Mesendoderm (in vitro differentiated cells): ENCODE results near the gene LRP10.
"Not testable (repeated sequence)": the region's sequence is repeated elsewhere in the genome, so short reads cannot be mapped to it uniquely, and the experiment has no call there.

ENCODE experiments used
- DNase-seq: peaks from one replicate; pipeline ENCODE4 v3.0.0; 2013
- H2AK5ac ChIP-seq: 2 replicates; pipeline ENCODE4 v1.6.1; 2013; ENCODE audit warnings: low read length, inconsistent platforms
- H2BK120ac ChIP-seq: 2 replicates; pipeline ENCODE4 v1.6.1; 2013; ENCODE audit warnings: low read depth, mild to moderate bottlenecking, low read length, moderate library complexity, mixed read lengths
- H2BK15ac ChIP-seq: replicated peaks from 2 replicates; pipeline ENCODE4 v1.6.1; 2013; ENCODE audit warnings: low read depth, mild to moderate bottlenecking, moderate library complexity
- H2BK5ac ChIP-seq: 2 replicates; pipeline ENCODE4 v1.6.1; 2013; ENCODE audit warnings: low read length, inconsistent platforms
- H3K18ac ChIP-seq: 2 replicates; pipeline ENCODE4 v1.6.1; 2013; ENCODE audit warnings: mild to moderate bottlenecking, low read length, mixed read lengths
- H3K23ac ChIP-seq: one replicate; pipeline ENCODE4 v1.6.1; 2013; ENCODE audit warnings: low read length
- H3K27ac ChIP-seq: 2 replicates; pipeline ENCODE4 v1.5.1; 2013; ENCODE audit warnings: low read depth, mild to moderate bottlenecking, inconsistent platforms, low read length, moderate library complexity
- H3K27me3 ChIP-seq: 2 replicates; pipeline ENCODE4 v1.6.1; 2013; ENCODE audit warnings: low read length, control low read depth, mild to moderate bottlenecking, inconsistent platforms; ENCODE audit not compliant: insufficient read depth, poor library complexity
- H3K36me3 ChIP-seq: 2 replicates; pipeline ENCODE4 v1.6.1; 2013; ENCODE audit warnings: low read length, inconsistent platforms; ENCODE audit not compliant: control insufficient read depth, insufficient read depth
- H3K4ac ChIP-seq: one replicate; pipeline ENCODE4 v1.6.1; 2013; ENCODE audit warnings: low read depth, mild to moderate bottlenecking, low read length, moderate library complexity
- H3K4me1 ChIP-seq: 2 replicates; pipeline ENCODE4 v1.6.1; 2013; ENCODE audit warnings: low read depth, low read length, inconsistent platforms; ENCODE audit not compliant: control insufficient read depth
- H3K4me2 ChIP-seq: 2 replicates; pipeline ENCODE4 v1.6.1; 2013; ENCODE audit warnings: low read length
- H3K4me3 ChIP-seq: 2 replicates; pipeline ENCODE4 v1.5.1; 2013; ENCODE audit warnings: mild to moderate bottlenecking, low read length
- H3K56ac ChIP-seq: one replicate; pipeline ENCODE4 v1.6.1; 2013; ENCODE audit warnings: low read length
- H3K79me1 ChIP-seq: 2 replicates; pipeline ENCODE4 v1.6.1; 2013; ENCODE audit warnings: low read length, inconsistent platforms
- H3K79me2 ChIP-seq: 2 replicates; pipeline ENCODE4 v1.6.1; 2013; ENCODE audit warnings: mild to moderate bottlenecking, low read length; ENCODE audit not compliant: control insufficient read depth, insufficient read depth
- H3K9ac ChIP-seq: 2 replicates; pipeline ENCODE4 v1.6.1; 2013; ENCODE audit warnings: low read length, inconsistent platforms
- H4K5ac ChIP-seq: one replicate; pipeline ENCODE4 v1.6.1; 2013; ENCODE audit warnings: low read length
- H4K8ac ChIP-seq: one replicate; pipeline ENCODE4 v1.6.1; 2013; ENCODE audit warnings: low read depth, mild to moderate bottlenecking, control low read depth, low read length, moderate library complexity
- WGBS: extraction: QIAGEN DNeasy Blood & Tissue Kit; methylation state at CpG from one replicate; pipeline ENCODE4 v1.1.7; 2013; ENCODE audit warnings: low lambda C conversion rate, missing lambda C conversion rate; ENCODE audit not compliant: insufficient coverage; ENCODE audit errors: extremely low coverage; 5-methylcytosine and 5-hydroxymethylcytosine counted together

The LRP10 gene

DNA sequence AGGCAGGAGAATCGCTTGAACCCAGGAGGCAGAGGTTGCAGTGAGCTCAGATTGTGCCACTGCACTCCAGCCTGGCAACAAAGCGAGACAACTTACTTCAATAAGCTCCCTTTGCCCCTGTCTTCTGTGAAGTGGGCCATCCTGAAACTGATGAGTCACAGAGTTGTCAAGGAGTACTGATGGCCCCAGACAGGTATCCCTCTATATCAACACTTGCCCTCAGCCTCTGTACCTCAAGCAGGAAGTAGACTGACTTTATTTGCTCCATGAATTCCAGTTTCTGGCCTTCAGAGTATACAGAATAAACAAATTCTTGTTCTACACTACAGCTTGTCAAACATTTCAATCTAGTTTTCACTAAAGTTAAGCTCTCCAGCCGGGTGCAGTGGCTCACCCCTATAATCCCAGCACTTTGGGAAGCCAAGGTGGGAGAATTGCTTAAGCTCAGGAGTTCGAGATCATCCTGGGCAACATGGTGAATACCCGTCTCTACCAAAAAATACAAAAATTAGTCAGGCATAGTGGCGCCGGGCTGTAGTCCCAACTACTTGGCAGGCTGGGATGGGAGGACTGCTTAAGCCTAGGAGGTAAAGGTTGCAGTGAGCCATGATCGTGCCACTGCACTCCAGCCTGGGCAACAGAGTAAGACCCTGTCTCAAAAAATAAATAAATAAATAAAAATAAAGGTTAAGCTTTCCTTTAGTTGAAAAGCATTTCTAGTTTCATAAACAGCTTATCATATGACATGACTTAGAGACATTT, 16.4 kb upstream of the LRP10 start:
- H3K27ac ChIP-seq = no peak overlapping the region
- H3K79me2 ChIP-seq = no peaks in the 10 kb centered on the region
- no peaks in the 10 kb centered on the region for H3K4me1 ChIP-seq
- WGBS = no CpG with 5 or more reads among the region's 8 CpGs
- no peak overlapping the region for H2BK15ac ChIP-seq
- H3K79me1 ChIP-seq = no peaks in the 10 kb centered on the region
- H3K4me3 ChIP-seq = no peak overlapping the region
- H2BK5ac ChIP-seq = no peak overlapping the region
- H3K9ac ChIP-seq = no peak overlapping the region
- H3K4me2 ChIP-seq = no peak overlapping the region
- H4K5ac ChIP-seq = no peak overlapping the region
- H3K56ac ChIP-seq = no peak overlapping the region
- no peak overlapping the region for H2BK120ac ChIP-seq
- no peak overlapping the region for H3K4ac ChIP-seq
- DNase-seq = no peak
- no peaks in the 10 kb centered on the region for H3K36me3 ChIP-seq
- no peaks in the 10 kb centered on the region for H3K27me3 ChIP-seq
- no peak overlapping the region for H4K8ac ChIP-seq
- no peak overlapping the region for H3K23ac ChIP-seq
- H2AK5ac ChIP-seq = no peak overlapping the region
- H3K18ac ChIP-seq = no peak overlapping the region

DNA sequence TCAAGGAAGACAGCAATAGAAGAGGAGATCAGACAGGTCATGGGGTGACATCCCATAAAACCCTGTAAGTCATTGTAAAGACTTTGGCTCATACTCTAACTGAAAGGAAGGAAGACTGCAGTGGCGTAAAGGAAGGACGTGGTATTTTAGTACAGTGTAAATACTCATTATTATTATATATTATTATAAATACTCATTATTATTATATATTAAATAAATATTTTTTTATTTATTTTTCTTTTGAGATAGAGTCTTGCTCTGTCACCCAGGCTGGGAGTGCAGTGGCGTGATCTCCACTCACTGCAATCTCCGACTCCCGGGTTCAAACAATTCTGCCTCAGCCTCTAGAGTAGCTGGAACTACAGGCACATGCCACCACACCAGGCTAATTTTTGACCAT, 15.1 kb upstream of the LRP10 start:
- Histone ChIP-seq H3K4me1 (no peaks in the 10 kb centered on the region), H3K79me2 (no peaks in the 10 kb centered on the region), H3K27me3 (no peaks in the 10 kb centered on the region), H2BK120ac (no peak overlapping the region), H4K5ac (no peak overlapping the region), H3K9ac (no peak overlapping the region), H3K4me3 (no peak overlapping the region), H3K4ac (no peak overlapping the region), H3K27ac (no peak overlapping the region), H3K56ac (no peak overlapping the region), H3K36me3 (no peaks in the 10 kb centered on the region), H4K8ac (no peak overlapping the region), H3K79me1 (no peaks in the 10 kb centered on the region), H3K4me2 (no peak overlapping the region), H3K23ac (no peak overlapping the region), H2BK5ac (no peak overlapping the region), H3K18ac (no peak overlapping the region), H2BK15ac (no peak overlapping the region), H2AK5ac (no peak overlapping the region)
- no peak for DNase-seq
- WGBS = no CpG with 5 or more reads among the region's 5 CpGs

DNA sequence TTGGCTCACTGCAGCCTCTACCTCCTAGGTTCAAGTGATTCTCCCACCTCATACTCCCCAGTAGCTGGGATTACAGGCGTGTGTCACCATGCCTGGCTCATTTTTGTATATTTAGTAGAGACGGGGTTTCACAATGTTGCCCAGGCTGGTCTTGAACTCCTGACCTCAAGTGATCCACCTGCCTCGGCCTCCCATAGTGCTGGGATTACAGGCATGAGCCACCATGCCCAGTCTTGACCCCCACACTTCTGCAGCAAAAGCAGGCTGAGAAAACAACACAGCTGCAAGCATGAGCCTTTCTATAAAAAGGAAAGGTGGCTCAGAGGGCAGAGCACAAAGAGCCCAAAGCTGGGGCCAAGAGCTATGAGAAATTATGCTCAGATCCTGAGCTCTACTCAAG, 11.2 kb upstream of the LRP10 start:
- not testable (repeated sequence) for H2BK15ac ChIP-seq, H3K4me3 ChIP-seq, H4K5ac ChIP-seq, H3K36me3 ChIP-seq, H3K4me1 ChIP-seq, H3K79me1 ChIP-seq, H4K8ac ChIP-seq, H2AK5ac ChIP-seq, H3K4ac ChIP-seq, H3K27me3 ChIP-seq, H2BK5ac ChIP-seq, H3K4me2 ChIP-seq, H3K27ac ChIP-seq, H3K56ac ChIP-seq, H2BK120ac ChIP-seq, H3K23ac ChIP-seq, H3K9ac ChIP-seq, DNase-seq, H3K18ac ChIP-seq, H3K79me2 ChIP-seq
- no CpG with 5 or more reads among the region's 3 CpGs for WGBS

DNA sequence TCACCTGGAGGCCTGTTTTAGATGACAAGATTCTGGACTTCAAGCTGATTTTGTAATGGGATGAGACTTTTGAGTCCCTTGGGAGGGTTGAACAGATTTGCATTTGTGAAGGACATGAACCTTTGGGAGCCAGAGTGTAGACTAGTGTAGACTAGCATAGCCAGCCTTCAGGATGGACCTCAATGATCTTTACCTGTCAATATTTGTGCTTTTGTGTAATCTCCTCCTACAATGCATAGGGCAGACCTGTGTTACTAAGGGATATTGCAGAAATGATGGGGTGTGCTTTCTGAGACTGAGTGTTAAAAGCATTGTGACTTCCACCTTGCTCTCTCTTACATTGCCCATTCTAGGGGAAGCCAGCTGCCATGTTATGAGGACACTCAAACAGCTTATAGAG, 9.9 kb upstream of the LRP10 start:
- no peak overlapping the region for H3K27ac ChIP-seq

DNA sequence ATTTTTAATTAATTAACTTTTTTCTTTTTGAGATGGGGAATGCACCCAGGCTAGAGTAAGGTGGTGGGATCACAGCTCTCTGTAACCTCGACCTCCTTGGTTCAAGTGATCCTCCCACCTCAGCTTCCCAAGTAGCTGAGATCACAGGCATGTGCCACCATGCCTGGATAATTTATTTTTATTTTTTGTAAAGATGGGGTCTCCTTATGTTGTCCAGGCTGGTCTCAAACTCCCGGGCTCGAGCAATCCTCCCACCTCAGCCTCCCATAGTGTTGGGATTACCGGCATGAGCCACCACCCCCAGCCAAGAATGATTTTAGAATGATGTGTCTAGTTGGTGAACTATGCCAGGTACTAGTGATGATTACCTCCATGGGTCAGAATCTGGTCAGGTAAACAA, 6.6 kb upstream of the LRP10 start:
- Histone ChIP-seq H3K23ac (no peak overlapping the region), H3K4ac (no peak overlapping the region), H2BK120ac (no peak overlapping the region), H2AK5ac (no peak overlapping the region), H2BK5ac (no peak overlapping the region), H3K4me2 (no peak overlapping the region), H3K9ac (no peak overlapping the region), H3K79me2 (no peaks in the 10 kb centered on the region), H3K79me1 (no peaks in the 10 kb centered on the region), H3K4me1 (no peaks in the 10 kb centered on the region), H2BK15ac (no peak overlapping the region), H4K5ac (no peak overlapping the region), H3K4me3 (no peak overlapping the region), H3K27ac (no peak overlapping the region), H3K27me3 (no peaks in the 10 kb centered on the region), H3K36me3 (no peaks in the 10 kb centered on the region), H3K18ac (no peak overlapping the region), H3K56ac (no peak overlapping the region), H4K8ac (no peak overlapping the region)
- DNase-seq = no peak
- WGBS = no CpG with 5 or more reads among the region's 4 CpGs

More for the DNA sequence above, 9.9 kb upstream of the LRP10 start:
- Histone ChIP-seq H3K9ac (no peak overlapping the region), H3K23ac (no peak overlapping the region), H2BK120ac (no peak overlapping the region), H2BK5ac (no peak overlapping the region), H3K79me1 (no peaks in the 10 kb centered on the region), H3K4me3 (no peak overlapping the region), H3K4me1 (no peaks in the 10 kb centered on the region), H3K4ac (no peak overlapping the region), H4K5ac (no peak overlapping the region), H2AK5ac (no peak overlapping the region), H3K56ac (no peak overlapping the region), H3K18ac (no peak overlapping the region), H2BK15ac (no peak overlapping the region), H3K36me3 (no peaks in the 10 kb centered on the region), H3K27me3 (no peaks in the 10 kb centered on the region), H4K8ac (no peak overlapping the region), H3K4me2 (no peak overlapping the region), H3K79me2 (no peaks in the 10 kb centered on the region)
- DNase-seq = no peak
